PFSK-1 (cell line): ENCODE measurements around the gene YES1.

Experiments used
- POLR2AphosphoS5 ChIP-seq: IDR thresholded peaks from 2 replicates; pipeline ENCODE4 v1.6.1; 2012; ENCODE audit warnings: low read depth, mild to moderate bottlenecking, control low read depth, low read length, moderate library complexity
- TAF1 ChIP-seq: IDR thresholded peaks from 2 replicates; pipeline ENCODE4 v1.6.1; 2012; ENCODE audit warnings: low read length, control low read depth, borderline replicate concordance; ENCODE audit not compliant: insufficient read depth
- TF ChIP-seq, protein P1 (sequence below), 2 experiments: IDR thresholded peaks; 2 replicates each; pipeline versions ENCODE4 v1.6.1 to v1.8.0; 2011 to 2012; ENCODE audit warnings: low read depth in 2 of 2, low read length in 2 of 2, control low read depth in 1 of 2, inconsistent platforms in 1 of 2, mild to moderate bottlenecking in 1 of 2, moderate library complexity in 1 of 2; ENCODE audit not compliant: insufficient read depth in 1 of 2

DNA sequence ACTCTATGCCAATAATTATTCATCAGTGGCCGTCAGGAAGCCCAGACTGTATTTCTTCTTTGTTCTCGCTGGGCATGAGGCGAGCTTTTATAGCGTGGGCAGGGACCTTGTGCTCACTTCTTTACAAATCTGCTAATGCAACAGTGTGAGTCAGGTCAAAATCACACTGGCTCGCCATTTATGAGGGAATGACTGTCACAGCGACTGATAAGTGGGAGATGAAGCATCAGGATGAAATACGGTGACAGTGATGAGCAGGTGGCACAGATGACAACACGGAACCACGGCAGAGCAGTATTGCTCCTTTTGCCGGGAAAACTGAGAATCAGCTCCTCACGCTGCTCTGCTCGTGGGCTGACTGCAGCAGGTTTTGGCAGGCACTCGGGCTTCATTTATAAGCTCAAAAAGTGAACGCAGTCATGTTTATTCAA is 134.1 kb downstream of the YES1 start:
- TF ChIP-seq POLR2AphosphoS5 (no peak), TAF1 (no peak)
- TF ChIP-seq, protein P1, sequence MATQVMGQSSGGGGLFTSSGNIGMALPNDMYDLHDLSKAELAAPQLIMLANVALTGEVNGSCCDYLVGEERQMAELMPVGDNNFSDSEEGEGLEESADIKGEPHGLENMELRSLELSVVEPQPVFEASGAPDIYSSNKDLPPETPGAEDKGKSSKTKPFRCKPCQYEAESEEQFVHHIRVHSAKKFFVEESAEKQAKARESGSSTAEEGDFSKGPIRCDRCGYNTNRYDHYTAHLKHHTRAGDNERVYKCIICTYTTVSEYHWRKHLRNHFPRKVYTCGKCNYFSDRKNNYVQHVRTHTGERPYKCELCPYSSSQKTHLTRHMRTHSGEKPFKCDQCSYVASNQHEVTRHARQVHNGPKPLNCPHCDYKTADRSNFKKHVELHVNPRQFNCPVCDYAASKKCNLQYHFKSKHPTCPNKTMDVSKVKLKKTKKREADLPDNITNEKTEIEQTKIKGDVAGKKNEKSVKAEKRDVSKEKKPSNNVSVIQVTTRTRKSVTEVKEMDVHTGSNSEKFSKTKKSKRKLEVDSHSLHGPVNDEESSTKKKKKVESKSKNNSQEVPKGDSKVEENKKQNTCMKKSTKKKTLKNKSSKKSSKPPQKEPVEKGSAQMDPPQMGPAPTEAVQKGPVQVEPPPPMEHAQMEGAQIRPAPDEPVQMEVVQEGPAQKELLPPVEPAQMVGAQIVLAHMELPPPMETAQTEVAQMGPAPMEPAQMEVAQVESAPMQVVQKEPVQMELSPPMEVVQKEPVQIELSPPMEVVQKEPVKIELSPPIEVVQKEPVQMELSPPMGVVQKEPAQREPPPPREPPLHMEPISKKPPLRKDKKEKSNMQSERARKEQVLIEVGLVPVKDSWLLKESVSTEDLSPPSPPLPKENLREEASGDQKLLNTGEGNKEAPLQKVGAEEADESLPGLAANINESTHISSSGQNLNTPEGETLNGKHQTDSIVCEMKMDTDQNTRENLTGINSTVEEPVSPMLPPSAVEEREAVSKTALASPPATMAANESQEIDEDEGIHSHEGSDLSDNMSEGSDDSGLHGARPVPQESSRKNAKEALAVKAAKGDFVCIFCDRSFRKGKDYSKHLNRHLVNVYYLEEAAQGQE (IDR thresholded peaks at IDR 0.05; ENCODE audit: insufficient read depth in 1 of 2, low read depth in 2 of 2, low read length in 2 of 2), result no peak
